ENCODE measurements around the gene STOX2.

GRCh38 chr4:183989931-183990330 is 84.8 kb downstream of the STOX2 start:
- no peak for TF ChIP-seq CTCF (IDR thresholded peaks at IDR 0.05)
- no peak for TF ChIP-seq POLR2A (IDR thresholded peaks at IDR 0.05)

All from Peyer's patch (tissue), 4 donors.